Activated CD4-positive, alpha-beta T cell treated with anti-CD3 and anti-CD28 coated beads, Interleukin-2, amount 10 ng/mL, durations not matched to agents 7 days and 5 days (primary cell): ENCODE data around the gene TAOK2. TPM values are rescaled to one million over a fixed set of nuclear protein-coding genes. Genes with fewer than 3 reads are reported as not detected.
A peak's percentile ranks its signal among the peaks of the same experiment; 100 is the strongest.
"Not testable (repeated sequence)": the region's sequence is repeated elsewhere in the genome, so short reads cannot be mapped to it uniquely, and the experiment has no call there.

ENCODE experiments used
- CTCF ChIA-PET: fragments of 350-600 bp; sonication (Branson Sonifier 250); formaldehyde crosslinking; loops from one replicate; lab custom pipeline; 2021; ENCODE audit warnings: antibody characterized with exemption; lab: Charles Lee
- POLR2A ChIA-PET: fragments of 350-600 bp; sonication (Branson Sonifier 250); formaldehyde crosslinking; loops from one replicate; lab custom pipeline; 2021; ENCODE audit warnings: antibody characterized with exemption; lab: Charles Lee
- DNase-seq: peaks from one replicate; pipeline ENCODE4 v3.0.0-alpha.2; 2020
- H3K27ac Mint-ChIP-seq: one replicate; pipeline ENCODE4 v1.8.0; 2021; ENCODE audit warnings: mild to moderate bottlenecking, moderate library complexity, mixed read lengths
- H3K27me3 Mint-ChIP-seq: one replicate; pipeline ENCODE4 v1.8.0; 2021; ENCODE audit warnings: mixed read lengths
- H3K36me3 Mint-ChIP-seq: one replicate; pipeline ENCODE4 v1.8.0; 2021; ENCODE audit warnings: low read depth, mixed read lengths
- H3K4me1 Mint-ChIP-seq: one replicate; pipeline ENCODE4 v1.8.0; 2021; ENCODE audit warnings: mixed read lengths
- H3K4me3 Mint-ChIP-seq: one replicate; pipeline ENCODE4 v1.8.0; 2021; ENCODE audit warnings: mild to moderate bottlenecking, moderate library complexity, mixed read lengths
- H3K9me3 Mint-ChIP-seq: one replicate; pipeline ENCODE4 v1.8.0; 2021; ENCODE audit warnings: mixed read lengths
- total RNA-seq, 2 experiments: library from RNA; stranded (reverse); gene quantifications; one replicate each; pipeline ENCODE4 v1.2.3, GENCODE V29; 2021

Gene TAOK2
- total RNA-seq, 2 experiments from 2014 or later, result 47.7 to 48.8 TPM

GRCh38 chr16:30011714-30012504, 38.2 kb downstream of the TAOK2 start:
- no peaks in the 10 kb centered on the region for H3K36me3 Mint-ChIP-seq
- peaks cover 26% of the 10 kb centered on the region for H3K27me3 Mint-ChIP-seq
- H3K27ac Mint-ChIP-seq, result no peak overlapping the region
- CTCF ChIA-PET, result no interaction called here
- POLR2A ChIA-PET, result no interaction called here
- H3K4me1 Mint-ChIP-seq, result peaks cover 6% of the 10 kb centered on the region
- no peak for DNase-seq
- peak overlapping the region; percentile 73 for H3K4me3 Mint-ChIP-seq
- H3K9me3 Mint-ChIP-seq, result no peaks in the 10 kb centered on the region

GRCh38 chr16:30012598-30012997, 38.9 kb downstream of the TAOK2 start:
- H3K36me3 Mint-ChIP-seq, H3K9me3 Mint-ChIP-seq, POLR2A ChIA-PET, DNase-seq, H3K4me3 Mint-ChIP-seq, H3K27ac Mint-ChIP-seq, H3K4me1 Mint-ChIP-seq: not testable (repeated sequence)
- CTCF ChIA-PET, result interaction anchor here (1.0 kb wide), 1 partner anchor 19 kb away, joined by 3 read pairs; the partner anchor contains the start of gene TLCD3B
- H3K27me3 Mint-ChIP-seq, result peaks cover 29% of the 10 kb centered on the region

GRCh38 chr16:30015450-30015849, 41.8 kb downstream of the TAOK2 start:
- H3K9me3 Mint-ChIP-seq, H3K4me3 Mint-ChIP-seq, POLR2A ChIA-PET, H3K4me1 Mint-ChIP-seq, H3K27ac Mint-ChIP-seq, H3K36me3 Mint-ChIP-seq, DNase-seq: not testable (repeated sequence)
- H3K27me3 Mint-ChIP-seq, result peaks cover 22% of the 10 kb centered on the region
- CTCF ChIA-PET, result interaction anchor here (1.0 to 1.1 kb wide), 3 partner anchors 17 to 167 kb away, joined by 3 to 4 read pairs (median 3); partner anchors contain the start of gene INO80E

GRCh38 chr16:30016555-30017276, 43.0 kb downstream of the TAOK2 start:
- CTCF ChIA-PET, result interaction anchor here (0.6 to 1.8 kb wide), 3 partner anchors 11 to 226 kb away, joined by 3 to 8 read pairs (median 3); partner anchors contain the start of gene KIF22
- H3K4me1 Mint-ChIP-seq, result peaks cover 13% of the 10 kb centered on the region
- H3K27ac Mint-ChIP-seq, result no peak overlapping the region
- POLR2A ChIA-PET, result no interaction called here
- no peak for DNase-seq
- H3K4me3 Mint-ChIP-seq, result no peak overlapping the region
- H3K36me3 Mint-ChIP-seq, result no peaks in the 10 kb centered on the region
- H3K9me3 Mint-ChIP-seq, result no peaks in the 10 kb centered on the region
- H3K27me3 Mint-ChIP-seq, result peaks cover 27% of the 10 kb centered on the region

- Mint-ChIP-seq H3K27ac (no peak overlapping the region), H3K27me3 (peaks cover 22% of the 10 kb centered on the region), H3K36me3 (no peaks in the 10 kb centered on the region), H3K4me3 (no peak overlapping the region), H3K4me1 (peaks cover 9% of the 10 kb centered on the region), H3K9me3 (no peaks in the 10 kb centered on the region)
- CTCF ChIA-PET, result interaction anchor here (0.6 to 1.8 kb wide), 3 partner anchors 11 to 227 kb away, joined by 3 to 8 read pairs (median 3); partner anchors contain the start of gene KIF22
- no peak for DNase-seq
- POLR2A ChIA-PET, result no interaction called here
Measured at GRCh38 chr16:30017277-30017656, 43.6 kb downstream of the TAOK2 start.

GRCh38 chr16:30017937-30018336, 44.3 kb downstream of the TAOK2 start:
- H3K9me3 Mint-ChIP-seq, H3K4me3 Mint-ChIP-seq, H3K27ac Mint-ChIP-seq, POLR2A ChIA-PET, H3K4me1 Mint-ChIP-seq, DNase-seq, H3K36me3 Mint-ChIP-seq: not testable (repeated sequence)
- CTCF ChIA-PET, result interaction anchor here (0.6 to 1.8 kb wide), 4 partner anchors 11 to 216 kb away, joined by 3 to 8 read pairs (median 4); no protein-coding TSS in a partner anchor
- H3K27me3 Mint-ChIP-seq, result peaks cover 18% of the 10 kb centered on the region

GRCh38 chr16:30018731-30019158, 45.1 kb downstream of the TAOK2 start:
- Mint-ChIP-seq H3K4me3 (no peak overlapping the region), H3K27me3 (peaks cover 17% of the 10 kb centered on the region), H3K36me3 (no peaks in the 10 kb centered on the region), H3K9me3 (no peaks in the 10 kb centered on the region), H3K27ac (no peak overlapping the region), H3K4me1 (peaks cover 9% of the 10 kb centered on the region)
- ChIA-PET POLR2A (interaction anchor here (0.5 kb wide), 1 partner anchor 192 kb away, joined by 3 read pairs; no protein-coding TSS in a partner anchor), CTCF (interaction anchor here (0.5 to 1.3 kb wide), 5 partner anchors 11 to 337 kb away, joined by 3 to 4 read pairs (median 3); no protein-coding TSS in a partner anchor)
- DNase-seq, result no peak

- no peaks in the 10 kb centered on the region for H3K36me3 Mint-ChIP-seq
Measured at GRCh38 chr16:30022887-30023286, 49.2 kb downstream of the TAOK2 start, which contains the start of gene C16orf92. TSS of gene C16orf92 (plus strand) at chr16:30023198. CDS start at chr16:30023341, 143 bp downstream.

GRCh38 chr16:30023586-30023985, 49.9 kb downstream of the TAOK2 start:
- no peak for DNase-seq
- Mint-ChIP-seq H3K27me3 (peaks cover 31% of the 10 kb centered on the region), H3K27ac (no peak overlapping the region), H3K9me3 (no peaks in the 10 kb centered on the region), H3K4me1 (peaks cover 9% of the 10 kb centered on the region), H3K4me3 (no peak overlapping the region), H3K36me3 (no peaks in the 10 kb centered on the region)
- ChIA-PET POLR2A (no interaction called here), CTCF (interaction anchor here (0.9 to 1.9 kb wide), 4 partner anchors 8 to 115 kb away, joined by 3 to 8 read pairs (median 3); partner anchors contain the start of gene TLCD3B)

More at GRCh38 chr16:30022887-30023286, 49.2 kb downstream of the TAOK2 start, which contains the start of gene C16orf92:
- H3K9me3 Mint-ChIP-seq, result no peaks in the 10 kb centered on the region
- DNase-seq, result no peak
- H3K4me3 Mint-ChIP-seq, result no peak within 1 kb of the TSS
- H3K27ac Mint-ChIP-seq, result no peak within 1 kb of the TSS
- H3K4me1 Mint-ChIP-seq, result peaks cover 9% of the 10 kb centered on the region
- ChIA-PET POLR2A (no interaction called here), CTCF (interaction anchor here (0.6 to 1.9 kb wide), 5 partner anchors 9 to 426 kb away, joined by 3 to 8 read pairs (median 3); partner anchors contain the start of gene TLCD3B)
- H3K27me3 Mint-ChIP-seq, result peaks cover 24% of the 10 kb centered on the region

- no peak for DNase-seq
Measured at GRCh38 chr16:30024451-30024850, 50.8 kb downstream of the TAOK2 start.

GRCh38 chr16:30025156-30025555, 51.5 kb downstream of the TAOK2 start:
- Mint-ChIP-seq H3K36me3 (no peaks in the 10 kb centered on the region), H3K9me3 (no peaks in the 10 kb centered on the region), H3K4me1 (peaks cover 9% of the 10 kb centered on the region), H3K27ac (no peak overlapping the region), H3K4me3 (no peak overlapping the region), H3K27me3 (peaks cover 43% of the 10 kb centered on the region)
- CTCF ChIA-PET, result interaction anchor here (0.5 to 0.7 kb wide), 2 partner anchors 13 to 192 kb away, joined by 3 read pairs; no protein-coding TSS in a partner anchor
- no peak for DNase-seq
- POLR2A ChIA-PET, result no interaction called here

More at GRCh38 chr16:30024451-30024850, 50.8 kb downstream of the TAOK2 start:
- peaks cover 36% of the 10 kb centered on the region for H3K27me3 Mint-ChIP-seq
- H3K4me1 Mint-ChIP-seq, result peaks cover 9% of the 10 kb centered on the region
- ChIA-PET CTCF (no interaction called here), POLR2A (no interaction called here)
- H3K27ac Mint-ChIP-seq, result no peak overlapping the region
- no peaks in the 10 kb centered on the region for H3K9me3 Mint-ChIP-seq
- no peaks in the 10 kb centered on the region for H3K36me3 Mint-ChIP-seq
- no peak overlapping the region for H3K4me3 Mint-ChIP-seq

GRCh38 chr16:30025574-30025973, 51.9 kb downstream of the TAOK2 start:
- no peaks in the 10 kb centered on the region for H3K9me3 Mint-ChIP-seq
- H3K36me3 Mint-ChIP-seq, result no peaks in the 10 kb centered on the region
- H3K27me3 Mint-ChIP-seq, result peaks cover 42% of the 10 kb centered on the region
- no peak overlapping the region for H3K27ac Mint-ChIP-seq
- ChIA-PET POLR2A (no interaction called here), CTCF (interaction anchor here (0.5 to 0.7 kb wide), 2 partner anchors 13 to 192 kb away, joined by 3 read pairs; no protein-coding TSS in a partner anchor)
- H3K4me1 Mint-ChIP-seq, result peaks cover 9% of the 10 kb centered on the region
- no peak overlapping the region for H3K4me3 Mint-ChIP-seq
- no peak for DNase-seq
